ENCODE results near the gene ASTN2.

ASTN2 gene

DNA sequence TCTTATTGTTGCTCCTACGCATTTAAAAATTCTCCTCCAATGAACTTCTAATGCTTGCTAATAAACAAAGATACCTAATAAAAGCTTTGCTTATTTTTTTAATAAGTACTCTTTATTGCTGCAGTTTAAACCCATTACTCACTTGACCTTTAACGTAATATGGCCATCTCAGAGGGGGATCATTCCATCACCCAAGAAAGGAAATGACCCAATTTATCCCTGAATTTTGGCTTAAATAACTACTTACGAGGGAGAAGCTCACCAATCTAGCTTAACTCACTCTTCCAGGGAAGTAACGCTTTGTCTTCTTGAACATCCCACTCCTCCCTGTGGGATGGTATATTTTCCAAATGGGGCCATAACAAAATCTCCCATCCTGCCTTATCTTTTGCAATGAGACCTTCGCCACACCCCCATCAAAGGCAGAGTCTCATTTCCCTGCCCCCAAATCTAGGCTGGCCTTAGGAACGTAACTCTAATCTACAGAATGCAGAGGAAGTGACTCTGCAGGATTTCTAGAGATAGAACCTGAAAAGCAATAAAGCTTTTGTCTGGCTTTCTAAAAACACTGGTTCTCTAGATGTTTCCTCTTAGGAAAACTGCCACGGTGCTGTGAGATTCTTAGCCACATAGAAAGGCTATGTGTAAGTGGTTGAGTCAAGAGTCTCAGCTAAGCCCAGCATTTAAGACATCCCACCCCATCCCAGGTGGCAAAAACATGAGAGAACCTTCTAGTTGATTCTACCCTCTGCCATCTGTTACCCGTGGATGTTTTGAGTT lies 310.0 kb downstream of the ASTN2 start:
- DNase-seq, result peak; percentile 75

DNA sequence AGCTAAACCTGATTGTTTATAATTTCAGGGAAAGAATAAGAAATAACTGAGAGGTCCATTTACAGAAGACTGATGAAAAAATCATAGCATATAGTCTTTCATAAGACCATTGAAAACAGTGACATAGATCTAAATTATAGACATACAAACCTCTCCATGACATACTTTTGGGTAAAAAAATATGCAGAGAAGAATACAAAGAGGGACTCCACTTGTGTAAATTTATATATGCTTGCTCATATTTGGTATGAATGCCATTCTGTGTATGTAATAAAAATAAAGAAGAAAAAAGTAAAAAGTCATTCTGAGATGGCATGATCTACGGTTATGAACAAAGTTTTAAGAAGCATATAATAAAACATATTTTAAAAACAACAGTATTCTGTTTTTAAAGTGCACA lies 310.7 kb downstream of the ASTN2 start:
- peak; percentile 87 for DNase-seq

DNA sequence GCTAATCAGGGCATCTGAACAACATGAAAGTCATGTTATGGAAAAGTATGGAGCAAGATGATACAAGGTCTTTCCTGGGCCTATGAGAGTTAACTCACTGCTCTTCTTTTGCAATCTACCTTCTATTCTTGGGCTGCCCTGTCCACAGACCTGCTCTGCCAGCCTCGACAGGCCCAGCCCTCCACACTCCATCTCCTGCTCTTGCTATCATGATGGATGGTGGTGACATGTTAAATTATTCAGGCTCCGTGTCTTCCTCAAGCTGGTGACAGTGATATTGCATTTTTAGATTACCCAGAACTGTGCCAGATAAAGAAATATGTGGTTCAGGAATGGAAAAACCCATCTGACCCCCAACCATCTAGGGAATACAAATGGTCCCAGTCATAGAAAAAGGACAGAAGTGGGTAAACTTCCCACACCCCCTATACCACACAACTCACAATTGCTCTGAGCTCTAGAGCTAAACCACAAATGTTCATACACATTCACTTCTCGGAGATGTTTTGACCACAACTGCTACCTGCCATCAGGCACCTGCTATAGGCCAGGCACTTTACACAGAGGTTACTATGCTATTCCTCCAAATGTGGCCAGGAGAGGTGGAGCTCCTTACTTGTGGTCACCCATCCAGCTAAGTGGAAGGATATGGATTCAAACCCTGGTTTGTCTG lies 311.3 kb downstream of the ASTN2 start:
- DNase-seq, result peak; percentile 34

- peak; percentile 55 for DNase-seq
Measured at GRCh38 chr9:117101008-117101407, 313.8 kb downstream of the ASTN2 start.

- DNase-seq, result no peak
Measured at GRCh38 chr9:117098331-117098730, 316.5 kb downstream of the ASTN2 start.

- no peak for DNase-seq
Measured at GRCh38 chr9:117097761-117098160, 317.1 kb downstream of the ASTN2 start.

GRCh38 chr9:117096138-117096537 lies 318.7 kb downstream of the ASTN2 start:
- peak; percentile 20 for DNase-seq

GRCh38 chr9:117095081-117095480 lies 319.8 kb downstream of the ASTN2 start:
- DNase-seq, result peak; percentile 94

- peak; percentile 95 for DNase-seq
Measured at GRCh38 chr9:117093891-117094844, 320.7 kb downstream of the ASTN2 start.

DNA sequence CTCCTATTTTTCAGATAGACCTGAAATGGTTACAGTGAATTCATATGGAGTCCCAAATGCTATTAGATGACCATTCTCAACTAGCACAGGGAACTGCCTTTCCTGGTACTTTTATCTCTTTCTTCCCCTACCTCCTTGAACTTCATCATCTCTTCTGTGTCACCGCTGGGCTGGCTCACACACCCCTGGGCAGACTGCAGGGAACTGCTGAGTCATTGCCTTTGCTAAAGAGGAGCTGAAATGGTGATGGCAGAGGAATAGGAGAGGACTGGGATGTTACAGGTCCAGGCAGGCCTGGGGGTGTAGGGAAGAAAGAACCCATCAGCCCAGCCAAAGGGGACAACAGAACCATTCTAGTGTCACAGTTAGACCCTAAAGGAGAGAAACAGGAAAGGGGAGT lies 322.3 kb downstream of the ASTN2 start:
- peak; percentile 79 for DNase-seq

- DNase-seq, result no peak
Measured at GRCh38 chr9:117091529-117091928, 323.3 kb downstream of the ASTN2 start.

DNA sequence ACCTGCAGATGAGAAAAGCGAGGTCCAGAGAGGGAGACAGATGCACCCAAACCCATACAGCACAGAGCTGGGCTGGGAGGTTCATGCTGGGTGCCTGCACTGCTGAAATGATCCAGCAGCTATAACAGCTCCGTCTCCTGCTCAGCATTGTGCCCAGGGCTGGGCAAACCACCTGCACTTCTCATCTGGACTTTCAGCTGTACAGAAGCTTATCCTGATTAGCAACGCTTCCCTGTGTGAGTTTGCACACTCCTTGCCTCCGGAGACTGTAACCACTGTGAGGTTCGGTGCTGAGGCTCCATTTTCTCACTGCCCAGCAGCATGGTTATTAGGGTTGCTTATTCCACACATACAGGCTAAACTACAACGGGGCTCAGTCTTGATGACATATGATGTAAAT lies 326.1 kb downstream of the ASTN2 start:
- DNase-seq, result no peak

GRCh38 chr9:117088140-117088539 lies 326.7 kb downstream of the ASTN2 start:
- DNase-seq, result no peak

DNA sequence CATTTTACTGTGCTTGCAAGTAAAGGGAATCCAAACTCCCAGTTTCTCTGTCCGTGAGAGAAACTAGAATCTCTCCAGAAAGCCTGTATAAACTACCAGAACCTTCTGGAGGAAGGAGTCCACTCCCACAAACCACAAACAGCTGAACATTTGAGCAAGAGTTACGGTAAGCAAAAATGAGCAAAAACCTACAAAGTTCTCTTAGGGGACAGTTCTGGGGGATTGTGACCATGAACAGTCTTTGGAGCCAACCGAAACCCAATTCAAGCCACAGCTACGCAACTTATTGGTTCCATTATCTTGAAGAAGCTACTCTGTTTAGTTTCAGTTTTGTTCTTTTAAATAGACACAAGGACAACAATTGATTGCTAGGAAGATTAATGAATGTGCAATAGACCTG lies 330.6 kb downstream of the ASTN2 start:
- no peak for DNase-seq

GRCh38 chr9:117083559-117083958 lies 331.3 kb downstream of the ASTN2 start:
- no peak for DNase-seq

DNA sequence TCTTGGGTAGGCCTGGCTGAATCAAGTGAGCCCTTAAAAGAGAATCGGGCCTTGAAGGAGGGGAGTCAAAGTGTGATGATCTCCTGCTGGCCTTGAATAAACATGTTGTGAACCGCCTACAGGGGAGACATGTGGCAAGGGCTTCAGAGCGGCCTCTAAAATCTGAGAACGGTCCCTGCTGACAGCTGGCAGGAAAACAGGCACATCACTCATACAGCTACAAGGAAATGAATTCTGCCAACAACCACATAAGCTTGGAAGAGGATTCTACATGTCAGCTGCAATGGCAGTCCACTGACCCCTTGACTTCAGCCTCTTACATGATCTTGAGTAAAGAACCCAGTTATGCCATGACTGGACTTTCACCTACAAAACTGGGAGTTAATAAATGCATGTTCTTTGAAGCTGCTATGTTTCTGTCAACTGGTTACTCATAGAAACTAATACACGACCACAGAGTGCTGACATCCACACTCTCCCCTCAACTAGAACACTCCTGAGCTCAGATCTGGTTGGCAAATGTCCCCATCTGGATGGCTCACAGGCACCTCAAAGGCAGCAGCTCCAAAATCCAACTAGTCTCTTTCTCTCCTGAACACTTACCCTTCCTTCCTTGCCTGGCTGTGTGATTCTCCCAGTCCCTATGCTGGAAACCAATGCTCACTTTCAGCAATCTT lies 333.1 kb downstream of the ASTN2 start:
- DNase-seq, result no peak

- no peak for DNase-seq
Measured at GRCh38 chr9:117080765-117081390, 334.0 kb downstream of the ASTN2 start.

GRCh38 chr9:117076571-117077290 lies 338.1 kb downstream of the ASTN2 start:
- no peak for DNase-seq

GRCh38 chr9:117075636-117076035 lies 339.2 kb downstream of the ASTN2 start:
- no peak for DNase-seq

- DNase-seq, result no peak
Measured at GRCh38 chr9:117074784-117075520, 339.9 kb downstream of the ASTN2 start.

DNA sequence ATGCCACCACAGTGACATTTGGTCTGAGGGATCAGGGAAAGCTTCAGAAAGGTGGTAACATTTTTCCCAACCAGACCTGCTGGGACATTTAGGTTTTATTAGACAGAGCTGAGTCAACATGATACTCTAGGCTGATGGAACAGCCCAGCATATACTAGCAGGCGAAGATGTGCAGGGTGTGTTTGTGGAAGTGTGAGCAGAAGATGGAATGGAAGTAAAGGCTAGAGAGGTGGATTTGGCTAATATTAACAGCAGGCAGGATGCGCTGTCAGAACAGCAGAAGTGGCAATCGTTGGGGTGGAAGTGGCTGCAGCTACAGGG lies 340.6 kb downstream of the ASTN2 start:
- DNase-seq, result no peak

Measured in fibroblast of skin of back (primary cell).